Effector memory CD4-positive, alpha-beta T cell (primary cell): ENCODE data around the gene EFEMP2.
"Not testable (repeated sequence)": the region's sequence is repeated elsewhere in the genome, so short reads cannot be mapped to it uniquely, and the experiment has no call there.

ENCODE experiments used
- DNase-seq, 3 donors: peaks; one replicate each; pipeline ENCODE4 v3.0.0-alpha.2; 2020
- H3K27ac ChIP-seq: 2 replicates; pipeline ENCODE4 v1.7.0; 2013; ENCODE audit warnings: mild to moderate bottlenecking, low read length, moderate library complexity; ENCODE audit not compliant: insufficient read depth, poor library complexity, severe bottlenecking
- H3K27me3 ChIP-seq: replicated peaks from 2 replicates; pipeline ENCODE4 v1.7.0; 2013; ENCODE audit warnings: mild to moderate bottlenecking, low read length; ENCODE audit not compliant: insufficient read depth, control insufficient read depth, poor library complexity, severe bottlenecking
- H3K36me3 ChIP-seq: 2 replicates; pipeline ENCODE4 v1.7.0; 2013; ENCODE audit warnings: mild to moderate bottlenecking, low read length, moderate library complexity; ENCODE audit not compliant: control insufficient read depth, insufficient read depth
- H3K4me1 ChIP-seq: 2 replicates; pipeline ENCODE4 v1.7.0; 2013; ENCODE audit warnings: low read length, mild to moderate bottlenecking; ENCODE audit not compliant: control insufficient read depth, insufficient read depth, poor library complexity, severe bottlenecking
- H3K4me3 ChIP-seq: 2 replicates; pipeline ENCODE4 v1.7.0; 2013; ENCODE audit warnings: low read length, low read depth, mild to moderate bottlenecking; ENCODE audit not compliant: insufficient read depth, poor library complexity, severe bottlenecking
- H3K9me3 ChIP-seq: 2 replicates; pipeline ENCODE4 v1.7.0; 2013; ENCODE audit warnings: mild to moderate bottlenecking, low read length, moderate library complexity; ENCODE audit not compliant: control insufficient read depth

EFEMP2 gene

GRCh38 chr11:65849366-65849765, 23.2 kb downstream of the EFEMP2 start:
- Histone ChIP-seq H3K27ac (no peak overlapping the region), H3K27me3 (no peaks in the 10 kb centered on the region), H3K9me3 (no peaks in the 10 kb centered on the region), H3K4me3 (no peak overlapping the region), H3K36me3 (peaks cover 39% of the 10 kb centered on the region), H3K4me1 (peaks cover 4% of the 10 kb centered on the region)
- DNase-seq, result no peak

GRCh38 chr11:65848693-65849092, 23.9 kb downstream of the EFEMP2 start:
- not testable (repeated sequence) for DNase-seq, H3K9me3 ChIP-seq

DNA sequence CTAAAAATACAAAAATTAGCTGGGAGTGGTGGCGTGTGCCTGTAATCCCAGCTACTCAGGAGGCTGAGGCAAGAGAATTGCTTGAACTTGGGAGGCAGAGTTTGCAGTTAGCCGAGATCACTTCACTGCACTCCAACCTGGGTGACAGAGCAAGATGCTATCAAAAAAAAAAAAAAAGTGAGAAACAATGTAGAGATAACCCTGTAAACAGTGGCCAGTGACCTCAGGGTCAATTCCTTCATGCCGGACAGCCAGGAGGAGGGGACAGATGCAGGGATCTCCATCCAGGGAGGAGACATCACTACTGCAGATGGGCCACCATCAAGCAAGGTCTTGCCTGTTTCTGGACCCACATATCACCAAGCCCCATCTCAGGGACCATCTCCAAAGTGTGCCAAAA, 24.9 kb downstream of the EFEMP2 start:
- no peak for DNase-seq
- Histone ChIP-seq H3K4me1 (no peaks in the 10 kb centered on the region), H3K27ac (no peak overlapping the region), H3K36me3 (peaks cover 23% of the 10 kb centered on the region), H3K4me3 (no peak overlapping the region), H3K9me3 (no peaks in the 10 kb centered on the region), H3K27me3 (no peaks in the 10 kb centered on the region)

More at GRCh38 chr11:65848693-65849092, 23.9 kb downstream of the EFEMP2 start:
- not testable (repeated sequence) for H3K27me3 ChIP-seq, H3K4me3 ChIP-seq, H3K27ac ChIP-seq, H3K4me1 ChIP-seq
- peaks cover 32% of the 10 kb centered on the region for H3K36me3 ChIP-seq

GRCh38 chr11:65844231-65844872, 28.2 kb downstream of the EFEMP2 start:
- H3K4me3 ChIP-seq, result no peak overlapping the region
- DNase-seq, result no peak
- no peaks in the 10 kb centered on the region for H3K27me3 ChIP-seq
- no peaks in the 10 kb centered on the region for H3K36me3 ChIP-seq
- no peaks in the 10 kb centered on the region for H3K4me1 ChIP-seq
- no peak overlapping the region for H3K27ac ChIP-seq
- no peaks in the 10 kb centered on the region for H3K9me3 ChIP-seq

GRCh38 chr11:65843811-65844210, 28.8 kb downstream of the EFEMP2 start:
- Histone ChIP-seq H3K9me3 (no peaks in the 10 kb centered on the region), H3K27me3 (no peaks in the 10 kb centered on the region), H3K4me3 (no peak overlapping the region), H3K4me1 (no peaks in the 10 kb centered on the region), H3K36me3 (no peaks in the 10 kb centered on the region), H3K27ac (no peak overlapping the region)
- no peak for DNase-seq

GRCh38 chr11:65842144-65842543, 30.5 kb downstream of the EFEMP2 start:
- DNase-seq, result no peak
- H3K27ac ChIP-seq, result no peak overlapping the region
- H3K4me1 ChIP-seq, result no peaks in the 10 kb centered on the region
- H3K9me3 ChIP-seq, result no peaks in the 10 kb centered on the region
- H3K4me3 ChIP-seq, result no peak overlapping the region
- H3K36me3 ChIP-seq, result no peaks in the 10 kb centered on the region
- H3K27me3 ChIP-seq, result no peaks in the 10 kb centered on the region

DNA sequence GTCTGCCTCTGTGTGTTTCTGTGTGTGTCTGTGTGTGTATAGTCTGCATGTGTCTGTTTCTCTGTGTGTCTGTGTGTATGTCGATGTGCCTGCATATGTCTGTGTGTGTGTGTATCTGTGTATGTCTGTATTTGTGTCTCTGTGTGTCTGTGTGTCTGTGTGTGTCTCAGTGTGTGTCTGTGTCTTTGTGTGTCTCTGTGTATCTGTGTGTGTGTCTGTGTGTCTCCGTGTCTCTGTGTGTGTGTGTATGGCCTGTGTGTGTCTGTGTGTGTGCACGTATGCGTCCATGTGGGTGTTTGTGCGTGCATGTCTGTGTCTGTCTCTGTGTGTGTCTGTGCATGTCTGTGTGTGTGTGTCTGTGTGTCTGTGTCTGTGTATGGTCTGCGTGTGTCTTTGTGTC, 38.4 kb downstream of the EFEMP2 start:
- H3K4me1 ChIP-seq, result peaks cover 14% of the 10 kb centered on the region
- peak overlapping the region; percentile 61 for H3K4me3 ChIP-seq
- H3K36me3 ChIP-seq, result no peaks in the 10 kb centered on the region
- no peaks in the 10 kb centered on the region for H3K27me3 ChIP-seq
- DNase-seq, result no peak
- H3K27ac ChIP-seq, result no peak overlapping the region
- H3K9me3 ChIP-seq, result no peaks in the 10 kb centered on the region

GRCh38 chr11:65833297-65834030, 39.1 kb downstream of the EFEMP2 start, which contains the start of gene SNX32:
Gene SNX32 (plus strand): TSS chr11:65833963. CDS start chr11:65834066, 103 bp downstream.
- H3K4me3 ChIP-seq, result peak within 1 kb of the TSS; percentile 61
- H3K36me3 ChIP-seq, result no peaks in the 10 kb centered on the region
- peak within 1 kb of the TSS; percentile 63 for H3K27ac ChIP-seq
- no peaks in the 10 kb centered on the region for H3K27me3 ChIP-seq
- no peaks in the 10 kb centered on the region for H3K9me3 ChIP-seq
- peaks cover 14% of the 10 kb centered on the region for H3K4me1 ChIP-seq
- peak; percentile 82 to 90 (median 89) for DNase-seq

DNA sequence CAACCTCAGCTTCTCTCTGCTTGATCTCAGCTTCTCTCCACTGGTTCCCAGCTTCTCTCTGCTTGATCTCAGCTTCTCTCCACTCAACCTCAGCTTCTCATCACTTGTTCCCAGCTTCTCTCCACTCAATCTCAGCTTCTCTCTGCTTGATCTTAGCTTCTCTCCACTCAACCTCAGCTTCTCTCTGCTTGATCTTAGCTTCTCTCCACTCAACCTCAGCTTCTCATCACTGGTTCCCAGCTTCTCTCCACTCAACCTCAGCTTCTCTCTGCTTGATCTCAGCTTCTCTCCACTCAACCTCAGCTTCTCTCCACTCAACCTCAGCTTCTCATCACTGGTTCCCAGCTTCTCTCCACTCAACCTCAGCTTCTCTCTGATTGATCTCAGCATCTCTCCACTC, 40.4 kb downstream of the EFEMP2 start:
- H3K9me3 ChIP-seq, H3K36me3 ChIP-seq, DNase-seq, H3K4me3 ChIP-seq, H3K27ac ChIP-seq, H3K27me3 ChIP-seq: not testable (repeated sequence)
- peaks cover 14% of the 10 kb centered on the region for H3K4me1 ChIP-seq

GRCh38 chr11:65829459-65829858, 43.1 kb downstream of the EFEMP2 start:
- no peaks in the 10 kb centered on the region for H3K27me3 ChIP-seq
- H3K27ac ChIP-seq, result no peak overlapping the region
- H3K36me3 ChIP-seq, result no peaks in the 10 kb centered on the region
- H3K4me3 ChIP-seq, result no peak overlapping the region
- no peak for DNase-seq
- no peaks in the 10 kb centered on the region for H3K9me3 ChIP-seq
- peaks cover 13% of the 10 kb centered on the region for H3K4me1 ChIP-seq
